T-helper 2 cell treated with Interferon-gamma antibody and Interleukin-4, amounts not matched to agents 5 μg/mL and 100 μg/mL, for 36 hours (primary cell): ENCODE measurements around the gene RNASE9.
"Not testable (repeated sequence)": the region's sequence is repeated elsewhere in the genome, so short reads cannot be mapped to it uniquely, and the experiment has no call there.

Experiments
- DNase-seq: peaks from one replicate; pipeline ENCODE4 v3.0.0; 2021; ENCODE audit warnings: low spot score
- H3K27ac Mint-ChIP-seq: one replicate; pipeline ENCODE4 v1.8.0; 2021; ENCODE audit warnings: mild to moderate bottlenecking, mixed read lengths
- H3K27me3 Mint-ChIP-seq: one replicate; pipeline ENCODE4 v1.8.0; 2021; ENCODE audit warnings: low read depth, mixed read lengths
- H3K36me3 Mint-ChIP-seq: one replicate; pipeline ENCODE4 v1.8.0; 2021; ENCODE audit warnings: low read depth, mixed read lengths
- H3K4me1 Mint-ChIP-seq: one replicate; pipeline ENCODE4 v1.8.0; 2021; ENCODE audit warnings: low read depth, mixed read lengths
- H3K4me3 Mint-ChIP-seq: one replicate; pipeline ENCODE4 v1.8.0; 2022; ENCODE audit warnings: mild to moderate bottlenecking, moderate library complexity, mixed read lengths
- H3K9me3 Mint-ChIP-seq: one replicate; pipeline ENCODE4 v1.8.0; 2021; ENCODE audit warnings: mixed read lengths

Gene RNASE9

DNA sequence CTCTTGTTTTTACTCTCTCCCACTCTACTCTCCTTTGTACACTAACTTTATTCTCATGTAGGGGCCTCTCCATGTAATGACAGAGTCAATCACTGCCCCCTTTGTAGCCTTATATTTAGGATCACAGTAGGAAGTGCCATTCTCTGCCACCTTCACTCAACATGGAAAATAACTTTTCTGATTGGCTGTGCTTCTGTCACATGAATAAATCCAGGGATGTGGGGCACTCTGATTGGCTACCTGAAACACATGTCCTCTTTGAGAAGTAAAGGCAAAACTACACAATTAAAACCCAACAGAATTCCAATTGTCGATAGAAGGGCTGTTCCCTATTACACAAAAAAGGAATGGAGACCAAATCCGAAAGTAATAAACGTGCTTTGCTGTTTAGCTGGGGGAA is at the start of gene RNASE9:
Gene RNASE9 (minus strand): TSS at position 87 of the 400 bp plus-strand sequence.
- Mint-ChIP-seq H3K27me3 (peaks cover 14% of the 10 kb centered on the region), H3K27ac (no peak within 1 kb of the TSS), H3K4me3 (no peak within 1 kb of the TSS), H3K36me3 (no peaks in the 10 kb centered on the region), H3K9me3 (no peaks in the 10 kb centered on the region), H3K4me1 (no peaks in the 10 kb centered on the region)
- DNase-seq = no peak

DNA sequence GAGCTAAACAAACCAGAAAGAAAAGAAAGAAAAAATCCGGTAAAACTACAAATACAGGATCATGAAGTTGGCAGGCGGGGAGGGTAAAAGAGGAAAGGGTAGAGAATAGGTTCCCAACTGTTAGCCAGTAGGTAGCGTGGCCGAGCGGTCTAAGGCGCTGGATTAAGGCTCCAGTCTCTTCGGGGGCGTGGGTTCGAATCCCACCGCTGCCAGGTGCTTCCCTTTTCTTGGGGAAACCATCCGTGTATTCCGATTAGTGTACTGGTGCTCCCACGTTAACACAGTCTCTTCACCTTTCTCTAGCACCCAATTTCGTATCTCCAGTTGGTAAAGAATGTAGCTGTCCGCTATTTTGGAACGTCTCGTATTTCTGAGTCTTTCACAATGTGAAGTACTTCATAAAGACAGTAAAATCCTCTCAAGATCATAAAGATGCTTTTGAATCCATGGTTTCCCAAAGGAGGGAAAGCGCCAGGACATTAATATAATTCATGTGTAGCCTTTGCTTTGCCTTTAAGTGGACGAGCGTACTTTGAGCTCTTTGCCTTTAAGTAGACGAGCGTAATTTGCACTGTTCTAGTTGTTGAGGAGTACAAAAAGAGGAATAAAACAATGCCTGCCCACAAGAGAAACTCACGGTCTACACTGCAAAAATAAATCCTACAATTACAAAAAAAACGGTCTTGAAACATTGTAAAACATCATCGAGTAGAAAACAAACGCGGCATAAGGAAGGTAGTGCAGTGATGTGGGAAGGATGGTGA is 49.3 kb upstream of the RNASE9 start:
- Mint-ChIP-seq H3K4me1 (peaks cover 11% of the 10 kb centered on the region), H3K27ac (no peak overlapping the region), H3K27me3 (no peaks in the 10 kb centered on the region), H3K9me3 (no peaks in the 10 kb centered on the region), H3K4me3 (no peak overlapping the region), H3K36me3 (no peaks in the 10 kb centered on the region)
- peak; percentile 73 for DNase-seq

DNA sequence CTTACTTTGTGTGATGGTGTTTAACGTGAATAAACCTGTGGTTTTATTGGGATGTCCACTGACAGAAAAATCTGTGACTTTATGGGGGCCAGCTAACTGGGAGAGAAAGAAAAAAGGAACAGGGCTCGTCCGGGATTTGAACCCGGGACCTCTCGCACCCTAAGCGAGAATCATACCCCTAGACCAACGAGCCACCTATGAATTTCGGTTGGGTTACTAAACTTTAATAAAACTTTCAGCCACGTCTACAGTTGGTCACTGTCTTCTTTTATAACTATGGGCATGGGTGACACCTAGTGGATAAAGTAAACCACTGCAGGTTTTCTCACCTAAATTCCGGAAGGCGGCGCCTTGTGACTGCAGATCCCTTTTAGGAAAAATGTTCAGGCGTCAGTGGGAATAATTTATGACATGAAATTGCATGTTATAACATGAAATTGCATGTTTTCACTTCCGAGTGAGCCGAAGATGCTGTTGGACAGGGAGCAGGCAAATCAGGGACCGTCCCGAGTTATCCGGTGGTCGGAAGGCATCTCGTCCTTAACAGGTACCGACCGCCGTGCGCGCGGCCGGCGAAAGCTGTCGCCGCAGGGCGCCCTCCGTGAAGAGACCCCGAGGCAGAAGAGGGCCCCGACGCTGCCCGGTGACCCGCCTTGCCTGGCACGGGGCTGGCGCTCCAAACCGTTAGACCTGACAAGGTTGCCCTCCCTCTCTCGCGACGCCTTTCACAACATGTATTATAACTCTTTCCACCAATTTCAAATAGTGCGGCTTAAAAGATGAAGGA is 48.6 kb upstream of the RNASE9 start:
- no peaks in the 10 kb centered on the region for H3K27me3 Mint-ChIP-seq
- H3K4me1 Mint-ChIP-seq = peaks cover 5% of the 10 kb centered on the region
- H3K36me3 Mint-ChIP-seq = no peaks in the 10 kb centered on the region
- no peak overlapping the region for H3K27ac Mint-ChIP-seq
- no peaks in the 10 kb centered on the region for H3K9me3 Mint-ChIP-seq
- DNase-seq = peak; percentile 68
- H3K4me3 Mint-ChIP-seq = no peak overlapping the region

DNA sequence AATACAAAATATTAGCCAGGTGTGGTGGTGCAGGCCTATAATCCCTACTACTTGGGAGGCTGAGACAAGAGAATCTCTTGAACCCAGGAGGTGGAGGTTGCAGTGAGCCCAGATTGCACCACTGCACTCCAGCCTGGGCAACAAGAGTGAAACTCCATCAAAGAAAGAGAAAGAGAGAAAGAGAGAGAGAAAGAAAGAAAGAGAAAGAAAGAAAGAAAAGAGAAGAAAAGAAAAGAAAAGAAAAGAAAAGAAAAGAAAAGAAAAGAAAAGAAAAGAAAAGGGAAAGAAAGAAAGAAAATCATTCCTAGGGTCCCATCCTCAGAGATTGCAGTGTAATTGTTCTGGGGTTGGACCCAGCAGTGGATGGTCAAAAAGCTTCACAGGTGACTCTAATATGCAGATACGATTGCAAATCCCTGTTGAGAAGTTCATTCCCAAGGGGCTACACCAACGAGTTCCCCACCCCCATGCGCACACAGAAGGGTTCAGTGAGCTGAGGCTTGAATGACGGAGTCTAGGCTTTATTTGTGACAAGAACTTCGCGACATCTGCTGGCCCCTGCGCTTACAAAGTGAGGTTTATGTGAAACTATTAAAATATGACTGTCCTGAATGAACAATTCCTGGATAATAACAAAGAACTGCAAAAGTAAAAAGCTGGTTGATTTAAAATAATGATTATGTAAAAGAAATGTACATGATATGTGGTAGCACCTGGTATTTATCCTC is 47.7 kb upstream of the RNASE9 start:
- Mint-ChIP-seq H3K27ac (no peak overlapping the region), H3K27me3 (no peaks in the 10 kb centered on the region), H3K4me3 (peak overlapping the region; percentile 45), H3K9me3 (no peaks in the 10 kb centered on the region), H3K4me1 (peaks cover 3% of the 10 kb centered on the region), H3K36me3 (no peaks in the 10 kb centered on the region)
- DNase-seq = no peak

DNA sequence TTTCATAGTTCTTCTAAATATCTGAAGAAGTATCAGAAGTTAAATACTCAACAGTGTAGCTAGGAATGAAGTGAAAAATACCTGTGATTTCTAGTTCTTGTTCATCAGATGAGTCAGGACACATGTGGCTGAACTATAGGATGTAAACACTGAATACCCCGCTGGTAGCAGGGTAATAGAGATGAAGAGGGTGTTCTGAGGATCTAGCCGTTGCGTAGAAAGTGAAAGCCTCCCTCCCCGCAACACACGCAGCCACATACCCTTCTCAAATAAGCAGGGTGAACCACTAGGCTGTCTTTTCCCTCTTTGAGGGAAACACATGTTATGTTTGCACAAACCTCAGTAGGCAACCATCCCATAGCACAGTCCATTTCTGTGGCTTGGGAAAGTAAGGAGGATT is 46.8 kb upstream of the RNASE9 start:
- H3K27ac Mint-ChIP-seq = no peak overlapping the region
- no peaks in the 10 kb centered on the region for H3K36me3 Mint-ChIP-seq
- no peaks in the 10 kb centered on the region for H3K27me3 Mint-ChIP-seq
- H3K4me3 Mint-ChIP-seq = no peak overlapping the region
- H3K9me3 Mint-ChIP-seq = no peaks in the 10 kb centered on the region
- H3K4me1 Mint-ChIP-seq = peaks cover 3% of the 10 kb centered on the region
- no peak for DNase-seq

DNA sequence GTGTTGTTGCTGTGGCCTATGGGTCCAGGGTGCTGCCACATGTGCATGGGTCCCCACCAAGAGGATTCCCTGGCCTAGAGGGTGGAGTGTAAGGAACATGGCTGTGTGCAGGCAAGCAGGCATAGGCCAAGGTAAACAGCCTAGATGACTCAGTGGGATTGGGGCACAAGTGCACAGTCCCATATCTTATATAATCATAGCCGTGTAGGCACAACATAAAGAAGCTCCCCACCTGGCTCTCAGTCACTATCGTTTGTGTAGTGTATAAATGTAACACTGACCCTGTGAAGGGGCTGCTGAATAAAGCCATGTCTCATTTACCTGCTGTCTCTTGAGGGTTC is 46.0 kb upstream of the RNASE9 start:
- Mint-ChIP-seq H3K4me3 (no peak overlapping the region), H3K27me3 (no peaks in the 10 kb centered on the region), H3K36me3 (no peaks in the 10 kb centered on the region), H3K27ac (no peak overlapping the region), H3K9me3 (no peaks in the 10 kb centered on the region), H3K4me1 (peaks cover 3% of the 10 kb centered on the region)
- DNase-seq = no peak

DNA sequence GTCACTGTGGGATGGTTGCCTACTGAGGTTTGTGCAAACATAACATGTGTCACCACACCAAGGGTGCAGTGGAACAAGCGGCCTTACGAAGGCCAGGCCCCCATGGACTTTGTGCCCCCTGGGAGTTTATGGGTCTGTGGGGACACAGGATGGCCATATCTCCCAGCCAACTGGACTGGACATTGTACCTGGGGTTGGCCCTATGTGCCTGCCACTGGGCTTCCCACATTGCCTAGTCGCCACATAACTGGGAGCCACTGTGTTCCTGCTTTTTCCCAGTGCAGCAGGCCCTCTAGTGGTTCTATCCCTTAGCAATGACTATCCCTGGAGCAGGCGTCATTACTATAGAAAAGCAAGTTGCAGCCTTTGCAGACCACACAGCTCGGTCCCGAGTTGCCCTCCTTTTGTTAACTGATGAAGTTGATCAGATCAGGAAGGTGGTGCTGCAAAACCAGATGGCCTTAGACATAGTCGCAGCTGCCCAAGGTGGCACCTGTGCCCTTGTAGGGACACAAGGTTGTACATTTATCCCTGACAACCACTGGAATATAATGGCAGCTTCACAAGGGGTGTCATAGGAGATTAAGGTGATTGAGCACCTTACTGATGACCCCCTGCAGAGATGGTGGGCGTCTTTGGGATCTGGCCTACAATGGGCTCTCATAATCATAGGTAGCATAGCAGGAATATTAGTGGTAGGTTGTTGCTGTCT is 45.5 kb upstream of the RNASE9 start:
- H3K27ac Mint-ChIP-seq = no peak overlapping the region
- H3K4me3 Mint-ChIP-seq = no peak overlapping the region
- no peak for DNase-seq
- H3K9me3 Mint-ChIP-seq = no peaks in the 10 kb centered on the region
- H3K27me3 Mint-ChIP-seq = no peaks in the 10 kb centered on the region
- peaks cover 3% of the 10 kb centered on the region for H3K4me1 Mint-ChIP-seq
- H3K36me3 Mint-ChIP-seq = no peaks in the 10 kb centered on the region

DNA sequence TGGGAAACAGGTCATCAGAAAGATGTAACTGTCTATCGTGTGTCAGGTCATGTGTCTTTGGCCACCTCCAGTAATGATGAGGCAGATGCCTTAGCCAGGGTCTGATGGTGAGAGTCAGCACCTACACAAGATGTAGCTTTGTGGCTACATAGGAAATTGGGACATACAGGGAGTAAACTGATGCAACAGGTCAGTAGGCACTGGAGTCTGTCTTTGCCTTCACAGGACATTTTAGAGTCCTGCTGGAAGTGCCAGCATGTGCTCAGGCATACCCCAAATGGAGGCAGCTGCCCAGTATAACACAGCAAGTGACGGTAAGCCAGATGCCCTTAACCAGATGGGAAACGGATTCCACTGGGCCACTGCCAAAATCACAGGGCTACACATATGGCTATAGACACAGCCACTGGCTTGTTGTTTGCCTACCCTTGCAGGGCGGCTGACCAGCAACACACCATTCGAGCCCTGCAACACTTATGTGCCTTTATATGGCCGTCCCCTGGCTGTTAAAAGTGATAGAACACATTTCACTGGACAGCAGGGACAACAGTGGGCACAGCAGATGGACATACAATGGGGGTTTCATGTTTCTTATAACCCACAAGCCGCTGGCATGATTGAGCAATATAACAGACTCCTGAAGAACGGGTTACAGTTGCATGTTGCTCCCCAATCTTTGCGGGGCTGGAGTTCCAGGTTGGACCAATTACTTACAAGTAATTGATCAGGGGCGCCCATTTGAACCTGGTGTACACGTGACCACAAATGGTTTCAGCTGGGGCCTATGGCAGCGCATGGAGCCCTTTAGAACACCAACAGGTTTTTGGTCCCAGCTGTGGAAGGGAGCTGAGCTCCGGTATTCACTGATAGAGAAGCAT is 43.2 kb upstream of the RNASE9 start:
- Mint-ChIP-seq H3K27me3 (no peaks in the 10 kb centered on the region), H3K4me3 (no peak overlapping the region), H3K9me3 (no peaks in the 10 kb centered on the region), H3K36me3 (no peaks in the 10 kb centered on the region), H3K27ac (no peak overlapping the region), H3K4me1 (peaks cover 3% of the 10 kb centered on the region)
- no peak for DNase-seq

DNA sequence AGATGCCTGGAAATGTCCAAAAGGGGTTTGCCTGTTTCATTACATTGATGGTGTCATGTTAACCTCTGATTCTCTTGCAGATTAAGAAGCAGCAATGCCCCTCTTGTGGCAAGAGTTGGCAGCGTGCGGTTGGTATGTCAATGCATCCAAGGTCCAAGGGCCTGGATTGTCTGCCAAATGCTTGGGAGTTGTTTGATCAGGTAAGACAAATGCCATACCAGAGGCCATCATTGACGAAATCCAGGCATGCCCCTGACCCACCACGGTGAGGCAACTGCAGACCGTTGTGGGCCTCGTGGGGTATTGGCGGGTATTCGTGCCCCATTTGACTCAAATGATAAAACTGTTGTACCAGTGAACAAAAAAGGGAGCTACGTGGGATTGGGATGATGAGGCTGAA is 41.7 kb upstream of the RNASE9 start:
- Mint-ChIP-seq H3K9me3 (no peaks in the 10 kb centered on the region), H3K27ac (no peak overlapping the region), H3K27me3 (no peaks in the 10 kb centered on the region), H3K4me1 (no peaks in the 10 kb centered on the region), H3K4me3 (no peak overlapping the region), H3K36me3 (no peaks in the 10 kb centered on the region)
- DNase-seq = no peak

DNA sequence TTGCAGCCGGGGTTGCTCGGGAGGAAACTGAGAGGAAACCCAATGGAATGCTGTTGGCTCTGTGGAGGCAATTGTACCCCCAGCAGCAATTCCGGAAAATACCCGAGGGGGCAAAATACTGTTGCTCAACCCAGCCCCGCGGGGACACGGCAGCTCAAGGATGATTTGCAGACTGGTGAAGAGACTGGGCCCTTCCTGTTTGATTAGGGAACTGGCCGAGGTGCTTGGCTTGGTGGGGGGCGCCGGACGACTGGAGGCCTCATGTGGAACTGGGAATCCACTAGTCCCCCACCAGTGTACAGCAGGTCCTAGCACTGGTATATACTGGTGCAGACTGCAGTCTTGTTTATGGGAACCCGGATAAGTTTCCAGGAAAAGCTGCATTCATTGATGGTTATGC is 40.7 kb upstream of the RNASE9 start:
- Mint-ChIP-seq H3K27me3 (no peaks in the 10 kb centered on the region), H3K27ac (no peak overlapping the region), H3K9me3 (no peaks in the 10 kb centered on the region), H3K4me1 (no peaks in the 10 kb centered on the region), H3K4me3 (no peak overlapping the region), H3K36me3 (no peaks in the 10 kb centered on the region)
- DNase-seq = no peak

DNA sequence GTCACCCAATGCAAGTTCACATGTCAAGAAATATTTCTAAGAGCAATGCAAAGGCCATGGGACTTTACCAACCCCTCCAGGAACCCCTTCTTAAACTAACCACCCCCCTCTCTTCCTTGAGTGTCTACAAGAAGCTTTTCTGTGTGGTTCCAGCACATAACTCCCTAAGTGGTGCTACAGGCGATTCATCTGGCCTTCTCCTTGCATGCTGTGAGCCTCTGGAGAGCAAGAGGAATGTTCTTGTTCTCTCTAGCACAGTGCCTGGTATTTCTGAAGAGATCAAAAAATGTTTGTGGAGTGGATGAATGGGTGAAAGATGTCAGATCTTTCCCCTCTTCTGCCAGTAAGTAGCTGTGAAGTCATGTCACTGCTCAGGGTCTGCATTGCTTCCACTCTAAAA is 36.3 kb upstream of the RNASE9 start:
- no peak overlapping the region for H3K4me3 Mint-ChIP-seq
- no peak for DNase-seq
- no peaks in the 10 kb centered on the region for H3K9me3 Mint-ChIP-seq
- H3K27ac Mint-ChIP-seq = no peak overlapping the region
- H3K27me3 Mint-ChIP-seq = peaks cover 2% of the 10 kb centered on the region
- no peaks in the 10 kb centered on the region for H3K36me3 Mint-ChIP-seq
- H3K4me1 Mint-ChIP-seq = peaks cover 3% of the 10 kb centered on the region

DNA sequence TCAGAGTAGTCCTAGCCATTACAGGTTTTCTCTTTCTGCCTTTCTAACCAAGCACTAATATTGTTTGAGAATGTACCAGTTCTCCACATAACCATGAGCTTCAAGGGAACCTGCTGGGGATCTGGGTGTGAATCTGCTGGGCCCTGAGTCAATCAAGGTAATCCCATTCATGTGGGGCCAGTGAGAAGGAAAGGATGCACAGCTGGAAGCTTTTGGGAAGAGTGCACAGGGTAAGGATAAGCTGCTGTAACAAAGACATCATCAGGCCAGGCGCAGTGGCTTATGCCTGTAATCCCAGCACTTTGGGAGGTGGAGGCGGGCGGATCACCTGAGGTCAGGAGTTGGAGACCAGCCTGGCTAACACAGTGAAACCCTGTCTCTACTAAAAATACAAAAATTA is 34.9 kb upstream of the RNASE9 start:
- H3K27ac Mint-ChIP-seq, H3K36me3 Mint-ChIP-seq, H3K27me3 Mint-ChIP-seq, DNase-seq, H3K9me3 Mint-ChIP-seq, H3K4me3 Mint-ChIP-seq, H3K4me1 Mint-ChIP-seq: not testable (repeated sequence)

DNA sequence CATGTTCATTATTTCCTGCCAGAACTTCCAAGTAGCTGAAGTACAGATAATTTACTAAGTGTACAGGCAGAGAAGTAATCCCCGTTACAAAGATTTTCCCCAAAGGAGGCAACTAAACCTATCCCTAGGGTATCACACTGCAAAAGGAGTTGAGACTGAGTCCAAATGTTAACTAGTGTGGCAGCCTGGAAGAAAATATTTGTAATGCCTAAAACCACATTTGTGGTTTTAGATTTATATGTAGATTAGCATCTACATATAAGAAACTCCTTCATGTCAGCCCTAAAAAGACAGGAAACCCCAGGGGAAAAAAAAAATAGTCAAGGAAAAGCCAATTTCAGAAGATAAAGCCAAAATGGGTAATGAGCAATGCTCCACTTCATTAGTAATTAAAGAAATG is 31.7 kb upstream of the RNASE9 start:
- Mint-ChIP-seq H3K27ac (no peak overlapping the region), H3K9me3 (no peaks in the 10 kb centered on the region), H3K4me3 (no peak overlapping the region), H3K4me1 (peaks cover 5% of the 10 kb centered on the region), H3K27me3 (peaks cover 4% of the 10 kb centered on the region), H3K36me3 (no peaks in the 10 kb centered on the region)
- DNase-seq = no peak
